AG10803 (cell line): ENCODE measurements around the gene NR5A1.

ENCODE experiments used
- DNase-seq: peaks from one replicate; pipeline ENCODE4 v3.0.0; 2010; ENCODE audit warnings: low read depth
- H3K4me3 ChIP-seq: 2 replicates; pipeline ENCODE4 v1.5.1; 2011; ENCODE audit warnings: mild to moderate bottlenecking, low read length, control low read depth
- TF ChIP-seq, protein P1 (sequence below): conservative IDR thresholded peaks from 2 replicates; pipeline ENCODE4 v1.5.1; 2011; ENCODE audit warnings: mild to moderate bottlenecking, low read length, control low read depth, inconsistent platforms

NR5A1 gene

DNA sequence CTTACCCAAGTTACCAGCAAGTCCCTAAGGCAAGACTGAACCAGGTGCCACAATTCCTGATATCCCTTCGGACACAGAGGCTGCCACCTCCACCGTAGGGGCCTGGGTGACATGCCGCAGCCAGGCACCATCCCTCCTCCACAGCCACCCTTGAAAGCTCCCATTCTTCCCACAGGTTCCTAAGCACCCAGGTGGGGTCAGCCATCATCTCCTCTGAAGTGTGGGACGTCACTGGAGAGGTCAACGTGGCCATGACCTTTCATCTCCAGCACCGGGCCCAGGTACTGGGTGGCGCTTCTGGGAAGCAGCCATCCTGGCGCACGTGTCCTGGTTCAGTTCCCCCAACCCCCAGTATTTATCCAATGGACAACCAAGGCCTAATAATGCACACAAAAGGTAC is 48.8 kb downstream of the NR5A1 start:
- DNase-seq = no peak
- TF ChIP-seq, protein P1, sequence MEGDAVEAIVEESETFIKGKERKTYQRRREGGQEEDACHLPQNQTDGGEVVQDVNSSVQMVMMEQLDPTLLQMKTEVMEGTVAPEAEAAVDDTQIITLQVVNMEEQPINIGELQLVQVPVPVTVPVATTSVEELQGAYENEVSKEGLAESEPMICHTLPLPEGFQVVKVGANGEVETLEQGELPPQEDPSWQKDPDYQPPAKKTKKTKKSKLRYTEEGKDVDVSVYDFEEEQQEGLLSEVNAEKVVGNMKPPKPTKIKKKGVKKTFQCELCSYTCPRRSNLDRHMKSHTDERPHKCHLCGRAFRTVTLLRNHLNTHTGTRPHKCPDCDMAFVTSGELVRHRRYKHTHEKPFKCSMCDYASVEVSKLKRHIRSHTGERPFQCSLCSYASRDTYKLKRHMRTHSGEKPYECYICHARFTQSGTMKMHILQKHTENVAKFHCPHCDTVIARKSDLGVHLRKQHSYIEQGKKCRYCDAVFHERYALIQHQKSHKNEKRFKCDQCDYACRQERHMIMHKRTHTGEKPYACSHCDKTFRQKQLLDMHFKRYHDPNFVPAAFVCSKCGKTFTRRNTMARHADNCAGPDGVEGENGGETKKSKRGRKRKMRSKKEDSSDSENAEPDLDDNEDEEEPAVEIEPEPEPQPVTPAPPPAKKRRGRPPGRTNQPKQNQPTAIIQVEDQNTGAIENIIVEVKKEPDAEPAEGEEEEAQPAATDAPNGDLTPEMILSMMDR = no peak
- no peak overlapping the region for H3K4me3 ChIP-seq

DNA sequence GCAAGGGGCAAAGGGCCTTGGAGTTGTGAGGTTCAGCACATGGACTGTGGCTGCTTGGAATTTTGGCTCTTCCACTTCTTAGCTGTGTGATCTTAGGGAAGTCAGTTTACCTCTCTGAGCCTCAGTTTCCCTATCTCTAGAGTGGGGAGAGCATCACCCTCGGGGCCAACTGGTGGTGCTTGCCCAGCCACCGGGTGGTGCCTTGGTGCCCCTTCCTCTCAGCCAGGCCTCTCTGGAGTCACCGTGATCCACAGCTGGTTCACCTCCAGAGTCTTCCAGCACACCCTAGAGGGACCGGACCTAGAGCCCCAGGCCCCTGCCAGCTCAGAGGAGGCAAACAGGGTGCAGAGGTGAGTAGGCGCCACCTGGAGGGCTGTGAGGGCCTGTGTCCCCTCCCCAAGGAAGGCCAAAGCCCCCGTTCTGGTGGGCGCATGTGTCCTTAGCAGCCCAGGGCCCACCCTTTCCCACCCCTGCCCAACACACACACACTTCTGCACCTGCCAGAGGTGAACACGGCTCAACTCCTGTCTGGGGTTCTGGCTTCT is 49.2 kb downstream of the NR5A1 start:
- H3K4me3 ChIP-seq = no peak overlapping the region
- no peak for DNase-seq
- TF ChIP-seq, protein P1 = no peak

DNA sequence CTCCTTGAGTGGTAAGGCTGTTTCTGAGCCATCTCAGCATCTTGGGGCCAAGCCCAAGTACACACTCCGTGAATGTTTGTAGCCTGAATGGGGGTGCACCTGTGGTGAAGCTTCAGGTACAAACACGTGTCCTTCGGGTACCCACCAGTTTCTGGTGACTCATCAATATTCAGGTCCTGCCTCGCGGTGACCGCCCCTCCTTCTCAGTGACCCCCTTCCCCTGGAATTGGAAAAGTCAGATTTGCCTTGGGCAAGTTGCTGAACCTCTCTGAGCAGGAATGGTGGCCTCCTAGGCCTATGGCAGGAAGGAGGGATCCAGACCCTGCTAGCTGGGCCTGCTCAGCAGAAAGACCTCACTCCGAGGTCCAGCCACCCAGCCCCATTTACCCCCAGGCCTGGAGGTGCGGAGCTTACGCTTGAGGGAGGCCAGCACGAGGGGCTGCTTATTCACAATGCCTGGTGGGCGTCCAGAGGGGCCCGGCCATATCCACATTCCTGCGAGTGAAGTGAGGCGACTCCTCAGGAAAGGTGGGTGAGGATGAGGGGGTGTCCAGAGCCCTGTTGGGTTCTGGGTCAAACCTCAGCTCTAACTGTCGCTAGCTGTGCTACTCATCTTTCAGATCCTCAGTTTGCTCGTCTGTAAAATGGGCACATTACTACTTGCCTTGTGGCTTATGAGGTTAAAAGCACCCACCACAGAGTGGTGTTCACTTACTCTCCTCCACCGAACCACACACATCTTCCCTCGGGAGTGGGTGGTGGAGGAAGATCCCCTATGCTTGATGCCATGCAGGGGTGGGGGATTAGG is 49.9 kb downstream of the NR5A1 start:
- DNase-seq = no peak
- TF ChIP-seq, protein P1 = no peak
- H3K4me3 ChIP-seq = no peak overlapping the region

DNA sequence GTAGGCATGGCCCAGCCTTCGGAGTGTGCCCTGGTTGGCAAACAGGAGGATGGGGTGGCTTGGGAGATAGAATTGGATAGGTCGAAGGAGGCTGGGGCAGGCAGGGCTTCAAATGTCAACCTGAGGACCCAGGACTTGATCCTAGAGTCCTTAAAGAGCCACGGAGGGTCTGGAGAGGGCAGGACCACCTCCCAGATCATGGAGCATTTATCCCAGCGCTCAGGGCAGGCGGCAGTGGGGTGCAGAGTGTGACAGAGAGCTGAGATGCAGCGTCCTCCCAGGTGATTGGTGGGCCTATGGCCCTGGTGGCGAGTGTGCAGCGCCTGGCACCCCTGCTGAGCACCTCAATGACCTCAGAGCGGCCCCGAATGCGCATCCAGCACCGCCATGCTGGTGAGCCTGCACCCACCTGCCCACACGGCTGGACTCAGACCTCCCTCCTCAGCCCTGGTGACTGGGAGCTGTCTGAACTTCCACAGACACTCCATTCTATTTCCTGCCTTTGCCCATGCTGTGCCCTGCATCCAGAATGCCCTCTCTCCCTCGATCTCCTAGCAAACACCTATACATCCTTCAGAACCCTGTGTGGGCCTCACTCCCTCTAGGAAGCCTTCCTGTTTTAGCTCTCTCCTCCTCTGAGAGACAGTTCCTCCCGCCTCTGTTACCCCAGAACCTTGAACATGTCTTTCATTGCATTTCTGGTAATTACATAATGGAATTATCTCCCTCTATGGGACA is 50.7 kb downstream of the NR5A1 start:
- no peak for DNase-seq
- TF ChIP-seq, protein P1 = no peak
- H3K4me3 ChIP-seq = no peak overlapping the region

GRCh38 chr9:124455820-124456219 is 51.4 kb downstream of the NR5A1 start:
- TF ChIP-seq, protein P1 = no peak
- no peak for DNase-seq
- no peak overlapping the region for H3K4me3 ChIP-seq

- DNase-seq = no peak
- no peak overlapping the region for H3K4me3 ChIP-seq
- TF ChIP-seq, protein P1 = no peak
Measured at GRCh38 chr9:124454791-124455443, 52.3 kb downstream of the NR5A1 start.
